Uterus (tissue), 4 donors: Measurements from ENCODE around the gene DROSHA. TPM values are rescaled to one million over a fixed set of nuclear protein-coding genes. Genes with fewer than 3 reads are reported as not detected.

Source experiments
- DNase-seq, 2 donors: peaks; one replicate each; pipeline ENCODE4 v3.0.0-alpha.2; 2019 to 2020
- H3K27ac ChIP-seq, 2 donors: fragments of 200-600 bp; sonication (generic); 1 replicate in 1 of 2; 2 replicates in 1 of 2; pipeline ENCODE4 v1.5.1; 2016 to 2018
- H3K27me3 ChIP-seq, 2 donors: fragments of 200-600 bp; sonication (generic); one replicate each; pipeline ENCODE4 v1.5.1; 2018 to 2019; ENCODE audit warnings: control low read depth in 1 of 2
- H3K36me3 ChIP-seq, 2 donors: fragments of 200-600 bp; sonication (generic); one replicate each; pipeline ENCODE4 v1.5.1; 2019; ENCODE audit warnings: control low read depth in 1 of 2
- H3K4me1 ChIP-seq, 2 donors: fragments of 200-600 bp; sonication (generic); one replicate each; pipeline ENCODE4 v1.5.1; 2018 to 2019; ENCODE audit warnings: control low read depth in 1 of 2
- H3K4me3 ChIP-seq, 2 donors: fragments of 200-600 bp; sonication (generic); 1 replicate in 1 of 2; 2 replicates in 1 of 2; pipeline ENCODE4 v1.5.1; 2018 to 2019; ENCODE audit warnings: mild to moderate bottlenecking in 1 of 2
- H3K9me3 ChIP-seq, 2 donors: fragments of 200-600 bp; sonication (generic); one replicate each; pipeline ENCODE4 v1.5.1; 2019; ENCODE audit warnings: control low read depth in 1 of 2
- POLR2A ChIP-seq, 2 donors: fragments of 450-650 bp; IDR thresholded peaks; one replicate each; pipeline ENCODE4 v1.6.1; 2016; ENCODE audit warnings: antibody characterized with exemption in 2 of 2, mild to moderate bottlenecking in 1 of 2, moderate library complexity in 1 of 2
- intact Hi-C: fragments of 100-400 bp; cut with DNase I; formaldehyde crosslinking; loops from one replicate; pipeline ENCODE4 v1.15.1; 2023; ENCODE audit warnings: low total_unique reads
- total RNA-seq, 4 donors: library from RNA; depleted of rRNA in 3 of 4; stranded (reverse); fragments of >200 nt in 3 of 4; gene quantifications; one replicate each; pipeline versions ENCODE4 v1.1.0 to v1.2.4, GENCODE V29; 2014 to 2023
- TF ChIP-seq, protein P1 (sequence below), 4 experiments: fragments of 200-600 bp in 2 of 4; fragments of 450-650 bp in 2 of 4; sonication (generic) in 2 of 4; IDR thresholded peaks; one replicate each; pipeline ENCODE4 v1.5.1; 2016 to 2019; ENCODE audit warnings: antibody characterized with exemption in 4 of 4, mild to moderate bottlenecking in 2 of 4, moderate library complexity in 1 of 4
- donor health status: DM: yes; HTN: yes; CAD: no.

DROSHA gene
- total RNA-seq, 4 donors from 2014 or later, result 17.2 to 82.1 (median 40.5) TPM

DNA sequence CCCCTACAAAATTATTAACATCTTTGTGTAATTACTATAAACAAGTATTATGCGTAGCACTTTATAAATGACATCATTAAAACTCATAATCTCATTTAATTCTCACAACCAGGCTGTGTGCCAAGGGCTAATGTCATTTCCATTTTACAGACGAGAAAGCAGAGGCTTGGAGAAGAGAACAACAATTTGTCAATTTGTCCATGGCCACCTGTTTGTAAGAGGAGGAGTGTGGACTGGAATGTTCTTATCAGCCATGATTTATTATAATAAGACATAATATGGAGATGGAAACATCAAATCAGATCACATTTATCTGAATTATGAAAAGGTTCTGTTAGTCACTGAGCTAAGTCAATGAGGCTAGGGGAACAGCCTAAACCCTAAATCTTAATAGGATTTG lies 97.0 kb downstream of the DROSHA start:
- Histone ChIP-seq H3K4me3 (no peak overlapping the region), H3K36me3 (no peaks in the 10 kb centered on the region), H3K27ac (no peak overlapping the region), H3K9me3 (no peaks in the 10 kb centered on the region), H3K27me3 (no peaks in the 10 kb centered on the region), H3K4me1 (no peaks in the 10 kb centered on the region)
- intact Hi-C loops, result no loop called here
- no peak for TF ChIP-seq POLR2A (IDR thresholded peaks at IDR 0.05)
- no peak for DNase-seq

DNA sequence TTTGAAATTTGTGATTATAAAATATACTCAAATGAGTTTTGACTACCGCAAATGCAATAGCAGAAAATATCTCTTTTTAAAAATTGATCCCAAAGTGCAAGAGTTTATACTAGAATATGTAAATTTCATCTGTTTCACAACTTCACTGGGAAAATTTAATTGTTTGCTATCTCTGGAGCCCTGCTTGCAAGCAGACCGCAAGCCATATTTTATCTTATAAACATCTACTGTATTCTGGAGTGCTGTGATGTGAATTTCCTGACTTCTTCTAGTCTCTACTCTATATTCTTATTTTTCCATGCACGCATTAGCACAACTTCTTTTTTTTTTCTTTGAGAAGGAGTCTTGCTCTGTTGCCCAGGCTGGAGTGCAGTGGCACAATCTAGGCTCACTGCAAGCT lies 98.7 kb downstream of the DROSHA start:
- DNase-seq, result no peak
- H3K9me3 ChIP-seq, result no peaks in the 10 kb centered on the region
- intact Hi-C loops, result no loop called here
- no peaks in the 10 kb centered on the region for H3K27me3 ChIP-seq
- TF ChIP-seq POLR2A (IDR thresholded peaks at IDR 0.05), result no peak
- TF ChIP-seq, protein P1, sequence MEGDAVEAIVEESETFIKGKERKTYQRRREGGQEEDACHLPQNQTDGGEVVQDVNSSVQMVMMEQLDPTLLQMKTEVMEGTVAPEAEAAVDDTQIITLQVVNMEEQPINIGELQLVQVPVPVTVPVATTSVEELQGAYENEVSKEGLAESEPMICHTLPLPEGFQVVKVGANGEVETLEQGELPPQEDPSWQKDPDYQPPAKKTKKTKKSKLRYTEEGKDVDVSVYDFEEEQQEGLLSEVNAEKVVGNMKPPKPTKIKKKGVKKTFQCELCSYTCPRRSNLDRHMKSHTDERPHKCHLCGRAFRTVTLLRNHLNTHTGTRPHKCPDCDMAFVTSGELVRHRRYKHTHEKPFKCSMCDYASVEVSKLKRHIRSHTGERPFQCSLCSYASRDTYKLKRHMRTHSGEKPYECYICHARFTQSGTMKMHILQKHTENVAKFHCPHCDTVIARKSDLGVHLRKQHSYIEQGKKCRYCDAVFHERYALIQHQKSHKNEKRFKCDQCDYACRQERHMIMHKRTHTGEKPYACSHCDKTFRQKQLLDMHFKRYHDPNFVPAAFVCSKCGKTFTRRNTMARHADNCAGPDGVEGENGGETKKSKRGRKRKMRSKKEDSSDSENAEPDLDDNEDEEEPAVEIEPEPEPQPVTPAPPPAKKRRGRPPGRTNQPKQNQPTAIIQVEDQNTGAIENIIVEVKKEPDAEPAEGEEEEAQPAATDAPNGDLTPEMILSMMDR (IDR thresholded peaks at IDR 0.05), result no peak
- H3K4me3 ChIP-seq, result no peak overlapping the region
- no peaks in the 10 kb centered on the region for H3K4me1 ChIP-seq
- H3K27ac ChIP-seq, result no peak overlapping the region
- no peaks in the 10 kb centered on the region for H3K36me3 ChIP-seq

DNA sequence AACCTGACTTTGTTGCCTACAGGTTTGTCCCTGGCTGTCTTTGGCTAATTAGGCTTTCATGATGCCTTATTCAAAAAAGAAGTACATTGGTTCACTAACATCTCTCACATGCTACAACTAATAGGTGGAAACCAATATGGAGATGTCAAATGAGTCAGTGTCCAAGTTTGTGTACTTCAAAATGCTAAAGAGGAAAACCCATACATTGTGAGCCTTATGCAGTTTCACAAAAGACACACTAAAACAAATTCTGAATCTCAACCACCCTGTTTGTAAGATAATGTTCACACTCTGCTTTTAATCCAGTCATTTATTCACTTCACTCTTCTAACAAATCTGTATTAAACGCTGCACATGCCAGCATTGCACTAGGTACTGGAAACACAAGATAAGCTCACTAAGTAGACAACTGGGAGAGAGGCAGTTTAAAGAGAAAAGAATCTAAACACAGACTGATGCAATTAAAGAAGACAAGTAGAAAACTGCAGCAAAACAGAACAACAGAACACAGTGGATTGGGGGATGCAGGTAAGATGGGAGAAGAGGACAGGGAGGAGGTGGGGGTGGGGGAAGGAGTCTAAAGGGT lies 104.1 kb downstream of the DROSHA start:
- Histone ChIP-seq H3K27ac (no peak overlapping the region), H3K9me3 (no peaks in the 10 kb centered on the region), H3K4me1 (no peaks in the 10 kb centered on the region), H3K27me3 (no peaks in the 10 kb centered on the region), H3K36me3 (no peaks in the 10 kb centered on the region), H3K4me3 (no peak overlapping the region)
- no peak for TF ChIP-seq POLR2A (IDR thresholded peaks at IDR 0.05)
- TF ChIP-seq, protein P1 (IDR thresholded peaks at IDR 0.05), result no peak
- no peak for DNase-seq
- intact Hi-C loops, result no loop called here

DNA sequence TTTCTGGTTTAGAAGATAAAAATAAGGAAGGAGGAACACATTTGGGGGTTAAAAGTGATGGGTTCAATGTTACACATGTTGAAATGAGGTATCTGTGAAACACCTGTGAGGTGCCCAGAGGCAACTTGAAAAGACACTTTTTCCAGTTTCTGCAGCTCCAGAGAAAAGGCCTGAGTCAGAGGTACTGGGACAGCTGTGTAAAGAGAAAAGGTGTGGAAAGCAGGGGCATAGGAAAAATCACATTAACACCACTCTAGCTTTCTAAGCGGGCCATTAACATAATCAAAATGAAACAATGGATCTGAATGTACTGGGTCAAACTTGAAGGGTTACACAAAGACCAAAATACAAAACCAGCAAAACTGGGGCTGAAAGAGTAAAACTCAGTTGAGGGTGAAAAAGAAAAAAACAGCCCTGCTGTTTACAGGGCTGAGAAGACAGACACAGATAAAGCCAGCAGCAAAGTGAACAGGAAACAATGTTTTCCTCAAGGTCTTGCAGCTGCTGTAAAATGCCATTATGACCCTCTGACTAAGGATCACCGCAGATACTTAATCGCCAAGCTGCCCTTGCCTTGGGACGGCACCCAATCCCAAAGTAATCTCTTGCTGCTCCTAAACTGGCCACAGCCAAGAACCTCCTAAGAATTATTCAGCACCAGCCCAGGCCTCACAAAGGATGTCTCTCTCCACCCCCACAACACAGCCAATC lies 104.7 kb downstream of the DROSHA start:
- no peaks in the 10 kb centered on the region for H3K36me3 ChIP-seq
- intact Hi-C loops, result no loop called here
- TF ChIP-seq, protein P1 (IDR thresholded peaks at IDR 0.05), result no peak
- TF ChIP-seq POLR2A (IDR thresholded peaks at IDR 0.05), result no peak
- no peaks in the 10 kb centered on the region for H3K9me3 ChIP-seq
- H3K4me3 ChIP-seq, result no peak overlapping the region
- H3K4me1 ChIP-seq, result no peaks in the 10 kb centered on the region
- DNase-seq, result no peak
- no peaks in the 10 kb centered on the region for H3K27me3 ChIP-seq
- H3K27ac ChIP-seq, result no peak overlapping the region

DNA sequence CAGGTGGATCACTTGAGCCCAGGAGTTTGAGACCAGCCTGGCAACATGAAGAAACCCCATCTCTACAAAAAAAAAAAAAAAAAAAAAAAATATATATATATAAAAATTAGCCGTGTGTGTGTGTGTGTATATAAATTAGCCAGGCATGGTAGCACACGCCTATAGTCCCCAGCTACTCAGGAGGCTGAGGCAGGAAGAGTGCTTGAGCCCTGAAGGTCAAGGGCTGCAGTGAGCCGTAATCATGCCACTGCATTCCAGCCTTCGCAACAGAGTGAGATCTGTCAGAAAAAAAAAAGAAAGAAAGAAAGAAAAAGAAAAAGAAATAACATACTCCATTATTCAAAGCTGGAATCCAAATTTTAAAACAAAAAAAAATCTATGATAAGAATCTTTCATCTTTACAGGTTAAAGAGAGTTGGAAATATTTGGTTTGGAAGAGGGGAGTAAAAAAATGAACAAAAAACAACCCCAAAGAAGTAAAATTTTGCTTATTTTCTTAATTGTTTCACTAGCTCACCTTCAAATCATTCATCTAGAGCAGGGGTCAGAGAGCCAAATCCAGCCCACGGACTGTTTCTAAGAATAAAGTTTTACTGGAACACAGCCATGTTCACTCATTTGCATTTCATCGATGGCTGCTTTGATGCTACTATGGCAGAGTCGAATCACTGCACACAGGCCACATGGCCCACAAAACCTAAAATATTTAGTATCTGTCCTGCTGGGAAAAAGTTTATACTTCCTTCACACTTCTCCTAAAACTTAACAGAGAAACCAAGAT lies 109.9 kb downstream of the DROSHA start:
- no peak for DNase-seq
- no peaks in the 10 kb centered on the region for H3K4me1 ChIP-seq
- no peaks in the 10 kb centered on the region for H3K27me3 ChIP-seq
- no peak for TF ChIP-seq POLR2A (IDR thresholded peaks at IDR 0.05)
- TF ChIP-seq, protein P1 (IDR thresholded peaks at IDR 0.05), result no peak
- H3K27ac ChIP-seq, result no peak overlapping the region
- intact Hi-C loops, result no loop called here
- H3K4me3 ChIP-seq, result no peak overlapping the region
- H3K36me3 ChIP-seq, result no peaks in the 10 kb centered on the region
- no peaks in the 10 kb centered on the region for H3K9me3 ChIP-seq
